Measurements from ENCODE around the gene STK32C. TPM values are rescaled to one million over a fixed set of nuclear protein-coding genes. Genes with fewer than 3 reads are reported as not detected.

The STK32C gene
- polyA plus RNA-seq, 1 donor from 2014 or later, result 23.2 TPM

DNA sequence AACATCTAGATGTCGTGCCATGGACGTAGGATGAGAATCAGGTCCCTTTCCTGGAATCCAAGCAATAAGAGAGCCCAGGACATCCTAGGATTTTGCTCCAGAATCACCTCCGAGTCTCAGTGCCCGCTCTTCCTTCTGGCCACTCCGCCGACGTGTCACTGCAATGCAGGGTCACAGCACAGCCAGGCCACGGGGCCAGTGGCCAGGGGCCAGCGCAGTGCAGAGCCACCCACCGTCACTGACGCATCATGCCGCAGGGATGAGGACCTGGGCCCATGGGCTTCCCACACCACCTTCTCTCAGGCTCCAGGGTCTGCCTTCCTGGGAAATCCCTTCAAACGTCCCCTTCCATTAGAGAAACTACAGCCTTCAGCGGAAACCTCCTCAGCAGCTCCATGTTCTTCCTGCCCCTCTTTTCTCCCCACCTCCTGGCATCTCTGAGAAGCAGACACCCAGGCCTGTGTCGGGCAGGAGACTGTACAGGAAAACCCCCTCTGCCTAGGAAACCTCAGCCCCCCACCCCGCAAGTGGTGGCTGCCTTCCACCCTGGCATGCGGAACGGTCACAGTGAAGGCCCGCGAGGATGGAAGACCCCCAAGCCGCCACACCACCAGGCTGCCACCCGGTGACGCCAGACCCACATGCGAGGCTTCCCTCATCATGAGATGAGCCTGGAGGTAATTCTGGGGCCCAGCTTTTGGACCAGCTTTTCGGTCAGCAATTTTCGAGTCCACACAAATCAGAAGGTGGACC is 32.1 kb downstream of the STK32C start:
- Histone ChIP-seq H3F3A (ENCODE audit: insufficient read depth, low read length, poor library complexity, severe bottlenecking) (no peaks in the 10 kb centered on the region), H3K36me3 (ENCODE audit: insufficient read depth, low read length) (no peaks in the 10 kb centered on the region), H3K27ac (ENCODE audit: low read length) (no peak overlapping the region), H3K9me2 (ENCODE audit: insufficient read depth, low read length) (no peaks in the 10 kb centered on the region), H2AFZ (ENCODE audit: low read depth, low read length) (no peak overlapping the region), H3K9me3 (ENCODE audit: low read length) (no peaks in the 10 kb centered on the region), H3K9ac (ENCODE audit: low read length) (no peak overlapping the region), H3K27me3 (ENCODE audit: insufficient read depth, low read depth, low read length) (no peaks in the 10 kb centered on the region), H3K4me3 (ENCODE audit: low read length) (no peak overlapping the region), H3K4me2 (ENCODE audit: low read length) (no peak overlapping the region), H3K79me2 (replicated peaks; ENCODE audit: insufficient read depth, low read length) (no peaks in the 10 kb centered on the region), H4K20me1 (ENCODE audit: insufficient read depth) (no peaks in the 10 kb centered on the region)
- TF ChIP-seq TAF1 (IDR thresholded peaks at IDR 0.05; ENCODE audit: low read depth) (no peak), EP300 (conservative IDR thresholded peaks at IDR 0.05; ENCODE audit: poor library complexity, severe bottlenecking) (no peak), POLR2AphosphoS5 (IDR thresholded peaks at IDR 0.05) (no peak), MXI1 (conservative IDR thresholded peaks at IDR 0.05; ENCODE audit: poor library complexity, severe bottlenecking) (no peak), REST (IDR thresholded peaks at IDR 0.05; ENCODE audit: borderline replicate concordance) (no peak), SMC3 (conservative IDR thresholded peaks at IDR 0.05; ENCODE audit: poor library complexity) (no peak), EZH2 (IDR thresholded peaks at IDR 0.05; ENCODE audit: borderline replicate concordance, insufficient read depth, low read length, poor library complexity, severe bottlenecking) (no peak), RAD21 (conservative IDR thresholded peaks at IDR 0.05) (no peak)
- TF ChIP-seq, protein P1, sequence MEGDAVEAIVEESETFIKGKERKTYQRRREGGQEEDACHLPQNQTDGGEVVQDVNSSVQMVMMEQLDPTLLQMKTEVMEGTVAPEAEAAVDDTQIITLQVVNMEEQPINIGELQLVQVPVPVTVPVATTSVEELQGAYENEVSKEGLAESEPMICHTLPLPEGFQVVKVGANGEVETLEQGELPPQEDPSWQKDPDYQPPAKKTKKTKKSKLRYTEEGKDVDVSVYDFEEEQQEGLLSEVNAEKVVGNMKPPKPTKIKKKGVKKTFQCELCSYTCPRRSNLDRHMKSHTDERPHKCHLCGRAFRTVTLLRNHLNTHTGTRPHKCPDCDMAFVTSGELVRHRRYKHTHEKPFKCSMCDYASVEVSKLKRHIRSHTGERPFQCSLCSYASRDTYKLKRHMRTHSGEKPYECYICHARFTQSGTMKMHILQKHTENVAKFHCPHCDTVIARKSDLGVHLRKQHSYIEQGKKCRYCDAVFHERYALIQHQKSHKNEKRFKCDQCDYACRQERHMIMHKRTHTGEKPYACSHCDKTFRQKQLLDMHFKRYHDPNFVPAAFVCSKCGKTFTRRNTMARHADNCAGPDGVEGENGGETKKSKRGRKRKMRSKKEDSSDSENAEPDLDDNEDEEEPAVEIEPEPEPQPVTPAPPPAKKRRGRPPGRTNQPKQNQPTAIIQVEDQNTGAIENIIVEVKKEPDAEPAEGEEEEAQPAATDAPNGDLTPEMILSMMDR (IDR thresholded peaks at IDR 0.05; ENCODE audit: poor library complexity, severe bottlenecking), result no peak

- H4K20me1 ChIP-seq (ENCODE audit: insufficient read depth), result no peaks in the 10 kb centered on the region
- TF ChIP-seq MXI1 (conservative IDR thresholded peaks at IDR 0.05; ENCODE audit: poor library complexity, severe bottlenecking) (no peak), SMC3 (conservative IDR thresholded peaks at IDR 0.05; ENCODE audit: poor library complexity) (no peak), POLR2AphosphoS5 (IDR thresholded peaks at IDR 0.05) (no peak), EP300 (conservative IDR thresholded peaks at IDR 0.05; ENCODE audit: poor library complexity, severe bottlenecking) (no peak), EZH2 (IDR thresholded peaks at IDR 0.05; ENCODE audit: borderline replicate concordance, insufficient read depth, low read length, poor library complexity, severe bottlenecking) (no peak)
- H3K27me3 ChIP-seq (ENCODE audit: insufficient read depth, low read depth, low read length), result no peaks in the 10 kb centered on the region
- no peaks in the 10 kb centered on the region for H3K9me2 ChIP-seq (ENCODE audit: insufficient read depth, low read length)
- no peak overlapping the region for H2AFZ ChIP-seq (ENCODE audit: low read depth, low read length)
- no peaks in the 10 kb centered on the region for H3K9me3 ChIP-seq (ENCODE audit: low read length)
- H3K27ac ChIP-seq (ENCODE audit: low read length), result no peak overlapping the region
- no peak overlapping the region for H3K4me3 ChIP-seq (ENCODE audit: low read length)
- no peaks in the 10 kb centered on the region for H3K79me2 ChIP-seq (replicated peaks; ENCODE audit: insufficient read depth, low read length)
- H3K9ac ChIP-seq (ENCODE audit: low read length), result no peak overlapping the region
- H3K36me3 ChIP-seq (ENCODE audit: insufficient read depth, low read length), result no peaks in the 10 kb centered on the region
- H3K4me2 ChIP-seq (ENCODE audit: low read length), result no peak overlapping the region
- no peaks in the 10 kb centered on the region for H3F3A ChIP-seq (ENCODE audit: insufficient read depth, low read length, poor library complexity, severe bottlenecking)
Observed at GRCh38 chr10:132274986-132275385, 32.8 kb downstream of the STK32C start.

All from neural cell (in vitro differentiated cells).